ENCODE results near the gene FHOD3. TPM values are rescaled to one million over a fixed set of nuclear protein-coding genes. Genes with fewer than 3 reads are reported as not detected.
A peak's percentile ranks its signal among the peaks of the same experiment; 100 is the strongest.

Gene FHOD3
- total and polyA plus RNA-seq, 2 of the 4 experiments (the other 2 are of a cell fraction): 14.6 to 16.0 TPM

DNA sequence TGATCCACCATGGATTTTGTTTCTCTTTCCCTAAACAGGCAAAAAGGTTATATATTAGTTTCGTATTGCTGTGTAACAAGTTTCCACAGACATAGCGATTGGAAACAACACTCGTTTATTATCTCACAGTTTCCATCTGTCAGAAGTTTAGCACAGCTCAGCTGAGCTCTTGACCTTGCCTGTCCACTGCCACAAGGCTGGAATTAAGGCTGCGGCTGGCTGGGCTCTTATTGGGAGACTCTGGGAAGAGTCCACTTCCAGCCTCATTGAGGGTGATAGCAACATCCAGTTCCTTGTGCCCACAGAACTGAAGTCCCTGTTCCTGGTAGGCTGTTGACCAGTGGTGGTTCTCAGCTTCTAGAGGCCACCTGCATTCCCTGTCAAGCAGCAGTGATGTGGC, 410.9 kb downstream of the FHOD3 start:
- H3K9ac ChIP-seq (ENCODE audit: low read depth, low read length): no peak overlapping the region
- H3K14ac ChIP-seq (replicated peaks; ENCODE audit: low read depth, low read length): no peak overlapping the region
- H3K4ac ChIP-seq (ENCODE audit: low read depth, low read length): no peak overlapping the region
- no peak overlapping the region for H2BK5ac ChIP-seq (ENCODE audit: low read depth, low read length, poor library complexity, severe bottlenecking)
- POLR2A ChIA-PET (ENCODE audit: unreplicated experiment): no interaction called here
- no peak overlapping the region for H3K27ac ChIP-seq (ENCODE audit: insufficient read depth, low read length)
- no peaks in the 10 kb centered on the region for H3K27me3 ChIP-seq (ENCODE audit: control insufficient read depth, insufficient read depth, low read length)
- H3K4me1 ChIP-seq (ENCODE audit: control insufficient read depth, insufficient read depth, low read length): peaks cover 18% of the 10 kb centered on the region
- no peak overlapping the region for H4K91ac ChIP-seq (ENCODE audit: insufficient read depth, low read depth, low read length)
- no TSS peak for BruUV-seq (replicated peaks)
- intact Hi-C loops (cut with micrococcal nuclease) (no loop called here), in situ Hi-C loops (cut with MboI; ENCODE audit: low sequenced_read_pairs) (no loop called here), dilution Hi-C loops (cut with HindIII; ENCODE audit: low sequenced_read_pairs, unreplicated experiment) (no loop called here)
- no peaks in the 10 kb centered on the region for H3K9me3 ChIP-seq (ENCODE audit: control insufficient read depth, insufficient read depth, low read length)
- no peak overlapping the region for H3K56ac ChIP-seq (ENCODE audit: extremely low read depth, insufficient read depth, low read length)
- H2AFZ ChIP-seq (replicated peaks; ENCODE audit: low read length, poor library complexity): no peak overlapping the region
- TF ChIP-seq SMC3 (IDR thresholded peaks at IDR 0.05; ENCODE audit: low read depth, low read length): no peak
- no peaks in the 10 kb centered on the region; the same call in 1 of the 2 replicates for H4K20me1 ChIP-seq (ENCODE audit: insufficient read depth, low read length)
- H4K8ac ChIP-seq (ENCODE audit: low read depth in 2 of 2, low read length in 2 of 2): no peak overlapping the region
- H2AK9ac ChIP-seq (replicated peaks; ENCODE audit: low read depth, low read length, poor library complexity): no peak overlapping the region
- DNase-seq: no peak
- H3K18ac ChIP-seq (ENCODE audit: low read depth, low read length): no peak overlapping the region
- H3K36me3 ChIP-seq (ENCODE audit: control insufficient read depth, insufficient read depth, low read length): no peaks in the 10 kb centered on the region
- H3K4me3 ChIP-seq (ENCODE audit: insufficient read depth, low read depth, low read length): no peak overlapping the region
- no peak overlapping the region for H3K23ac ChIP-seq (ENCODE audit: low read depth, low read length)
- peaks cover 20% of the 10 kb centered on the region for H3K9me1 ChIP-seq (ENCODE audit: insufficient read depth, low read length)
- H4K5ac ChIP-seq (ENCODE audit: low read depth, low read length): no peak overlapping the region
- 0 out of 3 replicates have a peak overlapping the region, but pooled peaks have one; percentile 23 for H2BK15ac ChIP-seq (ENCODE audit: low read depth, low read length)
- no peak overlapping the region for H3K4me2 ChIP-seq (ENCODE audit: low read depth, low read length)
- no peak for ATAC-seq (ENCODE audit: low read depth)
- peaks cover 13 to 49% of the 10 kb centered on the region in 2 experiments; a peak in 3 of 4 replicates for H3K79me1 ChIP-seq (ENCODE audit: low read depth in 1 of 2, low read length in 2 of 2)
- no peak overlapping the region for H2BK120ac ChIP-seq (ENCODE audit: low read depth, low read length)
- WGBS, 2 experiments (ENCODE audit: extremely low coverage in 2 of 2, insufficient read length in 1 of 2): 83% methylated on average over 1 of the region's 4 CpGs; no CpG with 5 or more reads in 1 of the 2 experiments
- CTCF ChIA-PET: no interaction called here
- no peak overlapping the region for H2BK20ac ChIP-seq (ENCODE audit: low read depth, low read length)
- peak overlapping the region; percentile 11; the same call in 1 of the 2 replicates for H2AK5ac ChIP-seq (ENCODE audit: low read depth, low read length)

Measured in IMR-90 (cell line).